SW480 (cell line): Measurements from ENCODE around the gene AP3B1.
"Not testable (repeated sequence)": the region's sequence is repeated elsewhere in the genome, so short reads cannot be mapped to it uniquely, and the experiment has no call there.

Experiments used
- DNase-seq: peaks from one replicate; pipeline ENCODE4 v3.0.0-alpha.2; 2016; ENCODE audit warnings: low spot score

Gene AP3B1

DNA sequence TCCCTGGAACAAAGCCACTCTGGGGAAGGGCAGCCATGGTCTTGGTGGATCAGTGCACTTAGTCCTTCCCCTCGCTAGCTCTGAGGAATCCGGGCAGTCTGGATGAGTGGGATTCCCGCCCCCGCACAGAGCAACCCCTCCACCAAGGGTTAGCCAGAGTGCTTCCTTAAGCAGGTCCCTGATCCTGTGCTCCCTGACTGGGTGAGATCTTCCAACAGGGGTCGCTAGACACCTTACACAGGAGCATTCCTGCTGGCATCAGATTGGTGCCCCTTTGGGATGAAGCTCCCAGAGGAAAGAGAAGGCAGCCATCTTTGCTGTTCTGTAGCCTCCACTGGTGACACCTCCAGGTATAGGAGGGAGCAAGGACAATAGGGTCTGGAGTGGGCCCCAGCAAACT lies 228.8 kb downstream of the AP3B1 start:
- DNase-seq, result no peak

DNA sequence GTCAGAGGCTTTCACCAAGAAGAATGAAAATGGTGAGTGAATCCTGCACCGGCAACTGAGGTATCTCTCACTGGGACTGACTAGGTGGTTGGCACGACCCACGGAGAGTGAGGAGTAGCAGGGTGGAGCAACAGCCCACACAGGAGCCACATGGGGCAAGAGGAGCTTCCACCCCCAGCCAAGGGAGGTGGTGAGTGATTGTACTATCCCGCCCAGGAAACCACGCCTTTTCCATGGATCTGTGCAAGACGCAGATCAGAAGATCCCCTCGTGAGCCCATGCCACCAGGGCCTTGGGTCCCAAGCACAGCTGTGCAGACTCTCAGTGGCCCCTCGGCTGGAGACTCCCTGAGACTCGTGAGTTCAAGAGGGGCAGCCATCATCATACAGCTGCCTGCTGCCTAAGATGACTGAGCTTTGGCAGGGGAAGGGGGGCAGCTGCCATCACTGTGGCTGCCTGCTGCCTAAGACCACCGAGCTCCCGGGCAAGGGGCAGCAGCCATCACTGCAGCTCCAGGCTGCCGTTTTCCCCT lies 229.5 kb downstream of the AP3B1 start:
- DNase-seq, result no peak

DNA sequence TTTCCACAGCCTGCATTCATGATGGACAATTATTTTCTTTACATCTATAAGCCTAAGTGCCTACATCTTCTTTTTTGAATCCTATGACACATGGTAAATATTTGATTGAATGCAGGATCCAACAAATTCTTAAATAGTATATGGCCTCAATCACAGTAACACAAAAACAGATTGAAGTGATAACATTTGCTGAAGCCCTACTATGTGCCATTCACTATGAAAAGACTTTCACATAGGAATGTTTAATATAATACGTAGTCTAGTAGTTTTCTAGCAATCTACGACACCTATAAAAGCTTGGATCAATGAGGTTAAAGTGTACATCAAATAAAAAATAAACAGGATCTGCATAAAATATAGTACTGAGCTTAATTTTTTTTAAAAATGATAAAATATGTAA lies 231.0 kb downstream of the AP3B1 start:
- DNase-seq, result no peak

DNA sequence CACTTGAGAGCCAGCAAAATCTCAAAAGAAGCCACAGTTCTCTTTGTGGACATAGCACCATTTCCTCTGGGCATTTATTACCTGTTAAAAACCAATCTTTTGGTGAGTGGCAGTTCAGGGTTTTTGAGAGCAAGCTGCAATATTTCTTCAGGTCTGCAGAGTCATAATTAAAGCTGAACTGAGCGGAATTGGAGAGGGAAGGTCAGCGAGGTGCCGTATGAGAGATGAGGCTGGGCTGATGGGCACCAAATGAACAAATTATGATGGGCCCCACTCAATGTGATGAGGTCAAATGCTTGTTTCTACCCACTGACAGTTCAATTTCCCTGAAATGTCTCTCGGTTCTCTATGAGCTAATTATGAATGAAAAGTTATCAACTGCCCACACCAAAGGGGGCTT lies 231.9 kb downstream of the AP3B1 start:
- DNase-seq, result no peak

DNA sequence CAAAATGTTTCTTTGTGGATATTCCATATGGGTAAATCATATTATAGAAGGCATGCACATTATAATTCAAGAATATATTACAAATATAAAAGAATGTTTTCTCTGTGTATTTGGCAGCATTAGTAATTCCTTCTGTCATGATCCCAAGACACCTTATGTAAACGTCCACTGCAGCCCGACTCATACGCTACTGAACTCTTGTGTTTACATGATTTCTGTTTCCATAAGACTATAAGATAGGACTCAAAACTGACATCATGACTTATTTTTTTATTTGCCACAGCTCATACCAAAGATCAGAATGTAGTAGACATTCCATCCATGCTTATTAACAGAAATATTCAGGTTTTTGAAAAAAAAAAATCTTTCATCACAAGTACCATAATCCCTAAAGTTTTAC lies 234.1 kb downstream of the AP3B1 start:
- DNase-seq, result no peak

DNA sequence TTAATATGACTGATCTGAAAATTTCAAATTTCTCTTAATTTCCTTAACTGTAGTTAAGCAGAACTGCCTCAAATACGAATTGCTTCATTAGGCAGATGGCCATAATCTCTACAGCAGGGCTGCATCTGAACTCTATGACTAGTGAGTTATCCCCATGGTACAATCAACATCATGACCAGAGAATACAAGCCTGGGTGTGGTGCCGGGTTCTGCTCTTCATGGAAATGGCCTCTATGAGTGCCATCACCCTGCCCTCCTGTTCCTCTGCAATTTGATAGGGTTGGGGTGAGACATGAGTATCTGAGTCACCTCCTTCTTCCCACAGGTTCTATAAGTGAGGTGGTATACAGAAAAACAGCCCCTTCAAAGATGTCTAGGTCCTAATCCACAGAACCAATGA lies 235.9 kb downstream of the AP3B1 start:
- no peak for DNase-seq

DNA sequence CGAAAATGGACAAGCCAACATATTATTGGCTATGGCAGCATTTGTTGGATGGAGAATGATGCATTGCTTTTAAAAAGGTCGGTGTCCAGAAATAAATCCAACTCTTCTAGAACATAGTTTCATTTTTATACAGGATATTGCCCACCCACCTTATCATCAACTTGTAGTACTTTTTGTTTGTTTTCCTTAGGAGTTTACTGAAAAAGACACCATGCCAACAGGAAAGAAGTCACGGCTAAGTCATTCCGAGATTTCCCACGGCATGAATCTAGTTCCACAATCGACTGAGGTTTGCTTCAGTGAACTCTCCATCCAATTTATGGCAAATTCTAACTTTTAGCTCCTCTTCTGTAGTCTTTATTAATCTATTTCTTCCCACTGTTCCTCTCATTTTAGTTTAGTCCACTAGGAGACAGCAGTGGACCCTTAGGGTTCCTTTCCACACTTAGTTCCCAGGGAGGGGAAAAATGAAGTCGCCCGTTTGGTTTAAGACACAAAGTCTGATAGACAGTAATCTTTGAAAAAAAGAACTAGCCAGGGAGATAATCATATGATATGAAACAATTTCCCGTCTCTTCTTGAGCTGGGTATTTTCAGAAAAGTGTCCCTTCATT lies 237.5 kb downstream of the AP3B1 start:
- no peak for DNase-seq

DNA sequence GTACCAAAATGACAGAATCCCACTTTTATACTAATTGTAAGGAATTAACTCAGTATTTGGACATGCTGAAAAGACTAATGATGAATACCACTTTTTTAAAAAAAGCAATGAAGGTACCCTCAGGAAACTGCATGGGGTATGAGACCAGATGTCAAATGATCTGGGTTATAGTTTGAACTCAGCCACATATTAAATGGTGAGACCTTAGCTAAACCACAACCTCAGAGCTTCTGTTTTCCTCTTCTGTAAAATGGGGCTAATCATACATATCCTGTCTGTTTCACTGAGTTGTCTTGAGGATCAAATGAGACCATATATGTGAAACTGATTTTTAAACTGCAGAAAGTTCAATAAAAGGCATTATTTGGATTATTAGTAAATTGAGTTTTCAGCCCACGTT lies 238.4 kb downstream of the AP3B1 start:
- DNase-seq, result no peak

DNA sequence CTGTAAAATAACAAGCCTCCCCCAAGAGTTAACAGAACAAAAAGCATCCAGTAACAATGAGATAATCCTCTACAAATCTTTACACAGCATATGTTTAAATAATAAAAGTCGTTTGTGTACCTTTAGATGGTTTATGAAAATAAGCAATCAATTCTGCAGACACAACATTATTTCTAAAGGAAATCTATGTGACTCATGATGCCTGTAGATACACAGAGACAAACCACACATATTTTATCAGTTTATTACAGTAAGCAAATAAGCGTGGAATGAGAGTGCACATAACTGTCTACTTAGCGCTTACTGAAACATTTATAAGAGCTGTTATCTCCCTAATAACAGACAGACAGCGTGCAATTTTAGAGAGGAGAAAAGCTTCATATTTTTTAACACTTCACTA lies 243.6 kb downstream of the AP3B1 start:
- peak; percentile 1 for DNase-seq

DNA sequence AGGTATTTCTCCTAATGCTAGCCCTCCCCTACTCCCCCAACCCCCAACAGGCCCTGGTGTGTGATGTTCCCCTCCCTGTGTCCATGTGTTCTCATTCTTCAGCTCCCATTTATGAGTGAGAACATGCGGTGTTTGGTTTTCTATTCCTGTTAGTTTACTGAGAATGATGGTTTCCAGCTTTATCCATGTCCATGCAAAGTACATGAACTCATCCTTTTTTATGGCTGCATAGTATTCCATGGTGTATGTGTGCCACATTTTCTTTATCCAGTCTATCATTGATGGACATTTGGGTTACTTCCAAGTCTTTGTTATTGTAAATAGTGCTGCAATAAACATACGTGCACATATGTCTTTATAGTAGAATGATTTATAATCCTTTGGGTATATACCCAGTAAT lies 247.7 kb downstream of the AP3B1 start:
- not testable (repeated sequence) for DNase-seq

DNA sequence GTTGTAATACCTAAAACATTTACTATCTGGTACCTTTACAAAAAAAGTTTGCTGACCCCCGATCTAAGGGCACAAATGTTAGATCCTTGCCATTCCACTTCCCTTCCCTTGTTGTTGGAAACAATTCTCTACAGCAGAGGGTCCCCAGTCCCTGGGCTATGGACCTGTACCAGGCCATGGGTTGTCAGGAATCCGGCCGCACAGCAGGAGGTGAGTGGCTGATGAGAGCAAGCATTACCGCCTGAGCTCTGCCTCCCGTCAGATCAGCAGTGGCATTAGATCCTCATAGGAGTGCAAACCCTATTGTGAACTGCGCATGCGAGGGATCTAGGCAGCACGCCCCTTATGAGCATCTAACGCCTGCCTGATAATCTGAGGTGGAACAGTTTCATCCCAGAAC lies 248.5 kb downstream of the AP3B1 start:
- DNase-seq, result no peak

DNA sequence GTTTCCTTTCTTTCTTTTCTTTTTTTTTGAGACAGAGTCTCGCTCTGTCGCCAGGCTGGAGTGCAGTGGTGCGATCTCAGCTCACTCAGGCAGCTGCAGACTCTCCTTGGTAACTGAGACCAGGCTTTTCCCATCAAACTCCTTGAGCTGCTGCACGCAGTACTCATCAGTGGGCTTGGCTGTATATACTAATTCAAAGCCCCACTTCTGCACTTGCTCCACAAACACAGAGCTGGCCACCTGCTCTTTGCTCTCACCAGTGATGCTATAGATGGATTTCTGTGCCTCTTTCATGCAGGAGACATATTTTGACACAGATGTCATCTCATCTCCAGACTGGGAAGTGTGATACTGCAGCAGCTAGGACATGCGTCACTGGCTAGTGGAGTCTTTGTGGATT lies 252.7 kb downstream of the AP3B1 start:
- no peak for DNase-seq

DNA sequence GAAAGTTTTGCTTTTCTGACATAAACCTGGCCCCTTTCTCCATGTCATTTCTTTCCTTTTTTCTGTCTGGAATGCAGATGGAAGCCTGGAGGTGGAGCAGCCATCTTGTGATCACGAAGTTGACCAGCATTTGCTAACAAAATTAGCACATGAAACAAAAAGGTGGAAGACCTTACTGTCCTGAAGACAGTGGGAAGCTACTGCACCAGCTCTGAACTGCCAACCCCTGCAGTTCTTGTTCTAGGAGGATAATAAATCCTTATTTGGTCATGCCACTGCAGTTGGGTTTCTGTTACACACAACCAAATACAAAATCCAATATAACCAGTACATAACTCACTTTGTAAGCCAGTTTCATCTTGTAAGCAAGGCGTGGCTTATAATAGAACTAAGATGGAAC lies 269.0 kb downstream of the AP3B1 start:
- DNase-seq, result no peak

DNA sequence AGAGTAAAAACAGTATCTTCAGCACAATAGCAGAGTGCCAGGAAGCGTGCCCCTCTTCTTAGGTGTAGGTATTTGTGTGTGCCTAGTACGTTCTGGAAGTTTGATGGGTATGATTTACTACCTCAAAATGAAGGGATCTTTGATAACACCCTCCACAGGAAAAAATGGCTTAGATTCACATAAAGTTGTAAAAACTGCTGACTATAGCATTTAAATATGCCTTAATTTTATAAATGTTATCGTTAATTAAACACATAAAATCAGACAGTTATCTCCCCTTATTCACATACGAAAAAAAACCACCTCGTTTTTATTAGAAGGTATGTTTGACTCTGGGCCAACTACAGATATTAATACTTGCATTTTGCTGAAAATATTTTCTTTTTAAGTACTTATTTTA lies 274.8 kb downstream of the AP3B1 start:
- no peak for DNase-seq

DNA sequence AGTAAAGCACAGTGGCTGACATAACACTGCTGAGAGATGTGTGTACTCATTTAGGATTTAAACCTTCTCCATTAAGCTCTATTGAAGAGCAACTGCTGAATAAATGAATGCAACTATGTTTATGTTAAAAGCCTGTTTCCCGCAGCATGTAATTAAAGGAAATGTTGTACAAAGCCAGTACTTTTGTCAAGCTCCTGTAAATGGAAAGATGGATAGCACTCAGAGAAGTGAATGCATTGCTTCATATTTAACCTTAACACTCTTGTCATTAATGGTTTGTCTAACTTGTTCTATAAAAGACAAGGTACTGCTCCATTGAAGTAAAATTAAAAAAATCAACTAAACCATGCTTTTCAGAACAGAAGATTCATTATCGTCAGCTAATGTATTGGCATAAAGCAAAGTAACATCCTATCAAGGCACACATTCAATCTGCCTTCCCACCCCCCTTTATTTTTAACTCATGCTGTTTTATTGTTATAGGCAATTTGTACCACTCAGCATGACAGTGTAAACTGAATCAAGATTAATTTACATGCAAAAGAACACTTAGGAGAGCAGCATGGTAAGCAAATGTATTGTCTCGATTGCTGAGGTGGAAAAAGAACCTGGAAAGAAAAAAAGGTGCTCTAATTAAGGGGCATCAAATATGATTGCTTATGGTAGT lies 277.5 kb downstream of the AP3B1 start:
- no peak for DNase-seq

DNA sequence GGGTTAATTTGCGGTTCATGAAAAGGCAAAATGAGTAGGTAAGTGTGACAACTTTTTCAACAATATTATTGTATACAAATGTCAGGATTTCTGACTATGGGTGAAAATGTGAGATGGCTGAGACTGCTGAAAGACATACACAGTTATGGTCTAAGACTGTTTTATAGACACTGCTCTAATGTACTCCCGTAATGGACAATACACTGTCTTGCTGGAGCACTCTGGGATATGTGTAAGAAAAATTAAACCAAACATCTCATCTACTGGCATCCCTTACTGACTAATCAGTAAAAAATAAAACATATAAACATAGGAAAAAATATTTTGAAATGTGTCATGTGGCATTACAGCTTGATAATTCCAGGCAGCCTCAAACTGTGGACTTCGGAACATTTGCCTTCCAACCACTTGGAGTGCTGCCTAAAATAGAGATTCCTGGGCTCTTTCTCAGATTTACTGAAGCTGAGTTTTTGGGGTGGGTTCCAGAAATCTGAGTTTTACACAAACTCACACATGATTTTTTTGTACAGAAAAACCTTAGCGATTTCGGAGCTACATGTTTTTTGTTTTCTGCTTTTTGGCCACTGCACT lies 284.5 kb downstream of the AP3B1 start:
- no peak for DNase-seq

DNA sequence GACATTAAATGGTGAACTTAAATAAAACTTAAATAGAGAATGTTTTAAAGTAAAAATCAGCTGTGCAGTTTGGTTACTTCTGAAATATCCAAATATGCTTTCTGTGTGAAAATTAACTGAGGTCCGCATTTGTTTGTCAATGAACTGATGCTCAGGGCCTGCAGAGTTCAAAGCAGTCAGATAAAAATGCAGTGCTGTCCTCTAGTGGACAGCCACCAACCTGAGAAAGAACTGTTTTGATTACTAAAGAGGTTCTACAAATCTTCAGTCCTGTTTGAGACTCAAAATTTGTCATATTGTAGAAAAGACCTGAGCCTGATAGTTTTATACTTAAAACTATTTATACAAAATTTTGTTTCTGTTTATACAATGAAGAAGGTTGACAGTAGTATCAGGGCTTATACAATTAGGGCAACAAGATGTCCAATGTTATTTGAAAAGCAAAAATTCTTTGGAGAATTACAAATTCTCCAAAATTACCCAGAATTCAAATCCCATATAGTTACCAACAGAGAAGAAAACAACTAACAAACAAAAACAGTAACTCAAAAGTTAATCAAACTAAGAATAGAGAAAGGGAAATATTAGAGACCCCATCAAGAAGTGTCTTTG lies 286.0 kb downstream of the AP3B1 start:
- peak; percentile 36 for DNase-seq

DNA sequence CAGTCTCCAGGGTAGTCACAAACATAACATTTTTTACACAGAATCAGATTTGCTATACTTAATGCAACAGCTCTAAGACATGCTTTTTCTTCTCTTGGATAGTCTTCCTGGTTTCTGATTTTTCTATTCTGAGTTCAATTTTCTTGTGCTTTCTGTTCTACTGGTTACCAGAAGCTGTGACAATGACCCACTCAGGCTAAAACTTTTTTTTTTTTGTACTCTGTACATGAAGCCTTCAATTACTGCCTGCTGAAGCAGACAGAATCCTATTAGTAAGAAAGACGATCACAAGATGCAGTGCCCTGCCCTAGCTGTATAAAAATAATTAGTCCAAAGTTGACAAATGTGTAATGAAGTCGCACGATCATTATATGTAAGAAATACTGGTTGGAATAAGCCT lies 287.3 kb downstream of the AP3B1 start:
- DNase-seq, result no peak

DNA sequence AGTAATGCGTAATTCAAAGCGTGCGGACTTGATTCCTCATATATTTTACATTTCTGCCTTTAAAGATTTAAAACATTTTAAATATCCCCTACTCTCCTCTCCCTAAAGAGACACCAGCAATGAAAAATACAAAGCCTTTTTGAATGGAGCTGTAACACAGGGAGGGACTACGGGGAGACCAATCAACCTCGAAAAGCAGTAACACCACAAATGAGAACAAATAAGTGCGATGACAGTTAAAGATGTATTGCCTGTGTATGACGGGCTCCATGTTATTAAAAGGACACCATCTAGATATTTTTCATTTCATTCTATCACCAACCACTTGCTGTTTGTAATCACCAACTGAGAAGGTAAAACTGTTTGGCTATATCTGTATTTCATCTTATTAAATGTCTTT lies 288.0 kb downstream of the AP3B1 start:
- DNase-seq, result no peak

DNA sequence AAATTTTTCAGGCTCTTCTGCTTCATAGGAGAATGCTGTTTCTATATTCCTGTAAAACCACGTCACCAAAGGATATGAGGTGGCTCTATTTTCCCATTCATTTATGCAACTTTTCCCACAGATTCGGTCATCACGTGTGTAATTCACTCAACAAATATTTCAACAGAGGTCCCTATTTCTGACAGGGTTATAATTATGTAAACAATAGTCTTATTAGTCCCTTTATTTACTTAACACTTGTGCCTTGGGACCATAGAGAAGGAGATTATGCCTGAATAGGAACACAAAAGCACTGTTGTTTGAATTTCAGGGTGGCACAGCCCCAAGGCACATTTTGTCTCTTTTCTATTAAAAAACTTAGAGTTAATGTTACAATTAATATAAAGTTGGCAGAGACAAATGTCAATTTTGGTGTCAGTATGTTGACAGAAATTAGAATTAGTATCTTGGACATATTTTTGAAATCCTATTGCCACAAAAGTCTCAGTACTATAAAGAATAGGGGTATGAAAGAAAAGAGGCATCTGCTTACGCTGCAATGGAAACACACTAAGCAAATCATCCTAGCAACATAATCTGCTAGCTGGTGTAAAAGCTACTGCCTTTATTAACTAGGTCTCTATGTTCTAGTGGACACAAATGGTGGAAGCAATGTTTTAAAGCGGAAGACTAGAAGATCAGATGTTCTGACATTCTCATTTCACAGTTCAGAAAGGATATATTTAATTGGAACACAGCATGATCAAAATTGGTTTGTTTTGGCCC lies 289.3 kb downstream of the AP3B1 start:
- no peak for DNase-seq

DNA sequence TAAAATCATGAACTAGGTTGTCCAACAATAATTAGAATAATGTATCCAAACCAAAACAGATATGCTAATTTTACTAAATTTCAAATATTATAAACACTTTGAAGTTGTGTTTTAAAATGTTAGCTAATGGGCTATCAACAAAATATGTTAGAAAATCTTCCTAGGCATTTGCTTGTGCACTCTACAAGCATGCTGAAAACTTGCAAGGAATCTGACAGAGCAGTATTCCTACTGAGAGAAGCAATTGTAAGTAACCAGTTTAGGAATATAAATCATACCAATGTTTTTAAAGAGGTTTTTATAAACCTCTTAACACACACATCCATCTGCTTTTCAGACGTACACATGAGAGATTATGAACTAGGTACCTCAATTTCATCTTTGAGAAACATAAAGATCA lies 289.9 kb downstream of the AP3B1 start:
- no peak for DNase-seq

DNA sequence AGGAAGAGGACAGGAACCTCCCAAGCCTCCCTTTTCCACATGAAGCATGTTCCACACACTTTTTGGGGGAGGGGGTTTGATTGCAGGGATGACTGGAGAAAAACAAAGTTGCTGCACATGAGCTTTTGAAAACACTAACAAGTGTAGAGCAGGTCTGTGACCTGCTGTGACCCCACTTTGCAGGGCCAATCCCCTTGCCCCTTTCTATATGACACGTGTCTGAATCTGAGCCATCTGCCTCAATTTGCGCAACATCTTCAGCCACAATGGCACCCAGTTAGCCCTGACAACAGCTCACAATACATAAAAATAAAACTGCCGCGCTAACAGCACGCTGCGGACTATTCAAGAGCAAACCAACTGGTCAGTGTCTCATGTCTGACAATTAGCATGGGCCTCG lies 290.6 kb downstream of the AP3B1 start:
- no peak for DNase-seq

DNA sequence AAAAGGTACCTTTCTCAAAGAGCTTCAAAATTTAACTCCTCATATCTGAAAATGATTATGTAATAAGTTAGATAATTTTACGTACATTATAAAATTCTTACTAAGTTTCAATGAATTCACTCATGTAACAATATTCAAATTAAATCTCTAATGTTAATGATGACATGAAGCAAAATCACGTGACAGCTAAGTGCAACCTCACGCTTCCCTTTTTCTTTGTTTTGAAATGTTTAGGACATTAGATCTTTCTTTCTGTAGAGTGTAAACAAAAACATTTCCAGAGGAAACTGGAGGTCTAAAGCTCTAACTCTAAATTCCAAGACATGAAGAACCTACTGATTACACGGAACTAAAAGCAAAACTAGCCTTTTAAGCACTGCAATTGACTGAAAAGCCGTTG lies 291.0 kb downstream of the AP3B1 start:
- DNase-seq, result no peak
